Heart left ventricle (tissue), 13 donors: Measurements from ENCODE around the gene PRRG2.

Source experiments
- POLR2A ChIP-seq, 2 donors: fragments of 450-650 bp; IDR thresholded peaks; one replicate each; pipeline ENCODE4 v1.6.1; 2017; ENCODE audit warnings: antibody characterized with exemption in 2 of 2, mild to moderate bottlenecking in 2 of 2, moderate library complexity in 2 of 2
- TF ChIP-seq, protein P1 (sequence below), 12 donors: fragments of 200-600 bp; sonication (generic) in 4 of 12; IDR thresholded peaks; one replicate each; pipeline versions ENCODE4 v1.5.0 to v1.8.0; 2018 to 2022; ENCODE audit warnings: antibody characterized with exemption in 12 of 12, mild to moderate bottlenecking in 5 of 12
- donor health status: ischemic (EF 13 %, LVEDD 7.1; RV severe dilation, severe dysfunction).
- donor health status: DM: no; HTN: yes; CAD: no.
- donor health status: DM: no; HTN: no; CAD: no.
- donor health status: ischemic (EF 25% LVEDD 6.9; RV normal size, moderate dysfunction).
- donor health status: ischemic (EF 25% LVEDD 5.7; RV mildly dilated, moderate dysfunction).
- donor health status: ischemic (EF 35%, LVEDD 5.7; RV mildly dilated, moderate dysfunction).
- donor health status: nonischemic (EF 11% LVEDD 7.7; RV severe dilation, severe dysfunction).
- donor health status: DM: yes; HTN: yes; CAD: no.
- donor health status: PGD.
- donor health status: ischemic (EF 29% LVEDD 5.4; RV normal size, mild dysfunction).
- donor health status: nonischemic (EF 23%, LVEDD 6.1; RV moderate dilation, normal function).

DNA sequence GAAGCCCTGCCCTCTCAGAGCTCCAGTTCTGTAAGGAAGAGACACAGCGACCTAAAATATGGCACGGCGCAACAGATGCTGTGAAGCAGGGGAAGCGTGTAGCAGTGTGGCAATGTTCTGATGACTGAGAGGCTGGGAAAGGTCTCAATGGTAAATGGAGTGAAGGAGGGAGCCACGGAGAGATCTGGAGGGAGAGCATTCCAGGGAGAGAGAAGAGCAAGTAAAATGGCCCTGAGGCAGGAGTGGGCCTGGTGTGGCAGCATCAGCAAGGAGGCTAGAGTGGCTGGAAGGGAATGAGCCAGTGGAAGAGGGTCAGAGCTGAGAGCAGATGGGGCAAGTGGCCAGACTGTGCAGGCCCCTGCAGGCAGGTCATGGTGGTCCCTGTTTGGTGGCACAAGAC is 37.0 kb upstream of the PRRG2 start:
- TF ChIP-seq, protein P1, sequence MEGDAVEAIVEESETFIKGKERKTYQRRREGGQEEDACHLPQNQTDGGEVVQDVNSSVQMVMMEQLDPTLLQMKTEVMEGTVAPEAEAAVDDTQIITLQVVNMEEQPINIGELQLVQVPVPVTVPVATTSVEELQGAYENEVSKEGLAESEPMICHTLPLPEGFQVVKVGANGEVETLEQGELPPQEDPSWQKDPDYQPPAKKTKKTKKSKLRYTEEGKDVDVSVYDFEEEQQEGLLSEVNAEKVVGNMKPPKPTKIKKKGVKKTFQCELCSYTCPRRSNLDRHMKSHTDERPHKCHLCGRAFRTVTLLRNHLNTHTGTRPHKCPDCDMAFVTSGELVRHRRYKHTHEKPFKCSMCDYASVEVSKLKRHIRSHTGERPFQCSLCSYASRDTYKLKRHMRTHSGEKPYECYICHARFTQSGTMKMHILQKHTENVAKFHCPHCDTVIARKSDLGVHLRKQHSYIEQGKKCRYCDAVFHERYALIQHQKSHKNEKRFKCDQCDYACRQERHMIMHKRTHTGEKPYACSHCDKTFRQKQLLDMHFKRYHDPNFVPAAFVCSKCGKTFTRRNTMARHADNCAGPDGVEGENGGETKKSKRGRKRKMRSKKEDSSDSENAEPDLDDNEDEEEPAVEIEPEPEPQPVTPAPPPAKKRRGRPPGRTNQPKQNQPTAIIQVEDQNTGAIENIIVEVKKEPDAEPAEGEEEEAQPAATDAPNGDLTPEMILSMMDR (IDR thresholded peaks at IDR 0.05), result no peak
- TF ChIP-seq POLR2A (IDR thresholded peaks at IDR 0.05), result no peak
